Heart left ventricle (tissue), 16 donors: ENCODE measurements around the gene TMEM92. TPM values are rescaled to one million over a fixed set of nuclear protein-coding genes. Genes with fewer than 3 reads are reported as not detected.
A peak's percentile ranks its signal among the peaks of the same experiment; 100 is the strongest.

Experiments used
- ATAC-seq, 4 donors: fragments of 200-7000 bp; cut with Tn5 transposase; one replicate each; pipeline ENCODE4 v1.9.1; 2020 to 2022; ENCODE audit warnings: moderate library complexity in 4 of 4, mild to moderate bottlenecking in 3 of 4, moderate number of reproducible peaks in 1 of 4
- DNase-seq, 5 donors: peaks; one replicate each; pipeline ENCODE4 v3.0.0-alpha.2; 2020
- H3K27ac ChIP-seq, 12 donors: fragments of 200-600 bp; sonication (generic) in 4 of 12; one replicate each; pipeline versions ENCODE4 v1.5.0 to v1.8.0; 2016 to 2022; ENCODE audit warnings: mild to moderate bottlenecking in 2 of 12
- H3K27me3 ChIP-seq, 9 donors: fragments of 200-600 bp; sonication (generic) in 2 of 9; one replicate each; pipeline versions ENCODE4 v1.5.1 to v1.8.0; 2016 to 2022; ENCODE audit warnings: mild to moderate bottlenecking in 3 of 9
- H3K36me3 ChIP-seq, 9 donors: fragments of 200-600 bp; sonication (generic) in 2 of 9; one replicate each; pipeline versions ENCODE4 v1.5.0 to v1.8.0; 2018 to 2022; ENCODE audit warnings: mild to moderate bottlenecking in 2 of 9
- H3K4me1 ChIP-seq, 12 donors: fragments of 200-600 bp; sonication (generic) in 4 of 12; one replicate each; pipeline versions ENCODE4 v1.5.0 to v1.8.0; 2016 to 2022; ENCODE audit warnings: mild to moderate bottlenecking in 3 of 12
- H3K4me3 ChIP-seq, 12 donors: fragments of 200-600 bp; sonication (generic) in 4 of 12; one replicate each; pipeline versions ENCODE4 v1.5.0 to v1.8.0; 2017 to 2022; ENCODE audit warnings: mild to moderate bottlenecking in 9 of 12, moderate library complexity in 4 of 12
- H3K9me3 ChIP-seq, 12 donors: fragments of 200-600 bp; sonication (generic) in 4 of 12; one replicate each; pipeline versions ENCODE4 v1.5.0 to v1.8.0; 2016 to 2022; ENCODE audit warnings: mild to moderate bottlenecking in 1 of 12
- CTCF ChIP-seq, 12 donors: fragments of 200-600 bp; sonication (generic) in 4 of 12; IDR thresholded peaks; one replicate each; pipeline versions ENCODE4 v1.5.0 to v1.8.0; 2018 to 2022; ENCODE audit warnings: antibody characterized with exemption in 12 of 12, mild to moderate bottlenecking in 5 of 12
- POLR2A ChIP-seq, 2 donors: fragments of 450-650 bp; IDR thresholded peaks; one replicate each; pipeline ENCODE4 v1.6.1; 2017; ENCODE audit warnings: antibody characterized with exemption in 2 of 2, mild to moderate bottlenecking in 2 of 2, moderate library complexity in 2 of 2
- WGBS, 4 donors: extraction: QIAGEN DNeasy Blood & Tissue Kit in 2 of 4; methylation state at CpG; one replicate each; pipeline versions ENCODE4 v1.1.5 to v1.1.7; 2013 to 2018; 5-methylcytosine and 5-hydroxymethylcytosine counted together
- intact Hi-C, 10 donors: fragments of 100-400 bp; cut with DNase I; formaldehyde crosslinking; loops; one replicate each; pipeline versions ENCODE4 v1.11.1 to v1.14.2; 2022
- polyA plus RNA-seq, 2 donors: library from polyadenylated mRNA; stranded (reverse); fragments of 200-250 nt; gene quantifications; one replicate each; pipeline ENCODE4 v1.2.3, GENCODE V29; 2013
- total RNA-seq, 9 donors: library from RNA; depleted of rRNA in 2 of 9; stranded (reverse); fragments of >200 nt in 2 of 9; fragmentation: NEBNext Ultra II Directional in 3 of 9; extraction: Animal tissue kit (Norgen Biotek cat#: 25700) in 3 of 9; gene quantifications; one replicate each; pipeline versions ENCODE4 v1.1.0 to v1.2.4, GENCODE V29; 2016 to 2023
- donor health status: ischemic (EF 13 %, LVEDD 7.1; RV severe dilation, severe dysfunction).
- donor health status: healthy with polysubstance abuse.
- donor health status: DM: no; HTN: yes; CAD: no.
- donor health status: DM: no; HTN: no; CAD: no.
- donor health status: ischemic (EF 25% LVEDD 6.9; RV normal size, moderate dysfunction).
- donor health status: ischemic (EF 25% LVEDD 5.7; RV mildly dilated, moderate dysfunction).
- donor health status: healthy.
- donor health status: DM: yes; HTN: yes; CAD: no.
- donor health status: ischemic (EF 35%, LVEDD 5.7; RV mildly dilated, moderate dysfunction).
- donor health status: nonischemic (EF 11% LVEDD 7.7; RV severe dilation, severe dysfunction).
- donor health status: DM: yes; HTN: yes; CAD: no.
- donor health status: PGD.
- donor health status: ischemic (EF 29% LVEDD 5.4; RV normal size, mild dysfunction).
- donor health status: nonischemic (EF 23%, LVEDD 6.1; RV moderate dilation, normal function).

TMEM92 gene
- total and polyA plus RNA-seq, 11 donors = 0.11 TPM; not detected in 10

- peak overlapping the region in 2 of 12 donors; percentile 68 to 84 for H3K27ac ChIP-seq
- ATAC-seq (no peak), DNase-seq (no peak)
- no peaks in the 10 kb centered on the region for H3K9me3 ChIP-seq
- WGBS, 4 donors = 72 to 77% (median 74%) methylated on average over 8 of the region's 8 CpGs
- H3K4me1 ChIP-seq = peaks cover 0 to 25% (median 6%) of the 10 kb centered on the region in 12 donors
- peak overlapping the region in 2 of 12 donors; percentile 36 to 67 for H3K4me3 ChIP-seq
- TF ChIP-seq CTCF (IDR thresholded peaks at IDR 0.05) (no peak), POLR2A (IDR thresholded peaks at IDR 0.05) (no peak)
- H3K27me3 ChIP-seq = peaks cover 5 to 30% (median 13%) of the 10 kb centered on the region in 9 donors
- no peaks in the 10 kb centered on the region for H3K36me3 ChIP-seq
- intact Hi-C loops = loop anchor here in 9 of 10 donors (1.0 to 2.0 kb wide), 3 partner anchors 71 to 73 kb away; partner anchors contain the start of gene COL1A1 (in 1 of the 9)
These were observed 619 bp upstream of the TMEM92 start for GRCh38 chr17:50273654-50274040.

- intact Hi-C loops = no loop called here
These were observed 593 bp downstream of the TMEM92 start for GRCh38 chr17:50274897-50275221.

GRCh38 chr17:50275279-50275678 lies 1.0 kb downstream of the TMEM92 start:
- DNase-seq (no peak), ATAC-seq (no peak)
- Histone ChIP-seq H3K27me3 (peaks cover 5 to 30% (median 13%) of the 10 kb centered on the region in 9 donors), H3K9me3 (no peaks in the 10 kb centered on the region), H3K4me1 (peaks cover 0 to 16% (median 4%) of the 10 kb centered on the region in 12 donors), H3K36me3 (no peaks in the 10 kb centered on the region), H3K4me3 (no peak overlapping the region), H3K27ac (no peak overlapping the region)
- intact Hi-C loops = no loop called here
- TF ChIP-seq POLR2A (IDR thresholded peaks at IDR 0.05) (no peak), CTCF (IDR thresholded peaks at IDR 0.05) (no peak)
- 70 to 79% (median 72%) methylated on average over 7 of the region's 7 CpGs for WGBS, 4 donors

More at GRCh38 chr17:50274897-50275221, 593 bp downstream of the TMEM92 start:
- Histone ChIP-seq H3K4me1 (peaks cover 0 to 19% (median 4%) of the 10 kb centered on the region in 12 donors), H3K4me3 (no peak overlapping the region), H3K36me3 (no peaks in the 10 kb centered on the region), H3K27ac (no peak overlapping the region), H3K9me3 (no peaks in the 10 kb centered on the region), H3K27me3 (peaks cover 5 to 30% (median 13%) of the 10 kb centered on the region in 9 donors)
- TF ChIP-seq CTCF (IDR thresholded peaks at IDR 0.05) (no peak), POLR2A (IDR thresholded peaks at IDR 0.05) (no peak)
- no peak for ATAC-seq
- no peak for DNase-seq
- 75 to 83% (median 76%) methylated on average over 4 of the region's 4 CpGs for WGBS, 4 donors

- peak in 1 of 5 donors; percentile 4 for DNase-seq
- WGBS, 4 donors = 41 to 53% (median 45%) methylated on average over 8 of the region's 8 CpGs
- Histone ChIP-seq H3K4me1 (peaks cover 0 to 12% (median 0%) of the 10 kb centered on the region in 12 donors), H3K36me3 (no peaks in the 10 kb centered on the region), H3K4me3 (no peak overlapping the region), H3K9me3 (no peaks in the 10 kb centered on the region), H3K27ac (no peak overlapping the region), H3K27me3 (peaks cover 5 to 30% (median 13%) of the 10 kb centered on the region in 9 donors)
- no peak for ATAC-seq
- intact Hi-C loops = no loop called here
- TF ChIP-seq POLR2A (IDR thresholded peaks at IDR 0.05) = no peak
- TF ChIP-seq CTCF (IDR thresholded peaks at IDR 0.05) = no peak
These were observed 2.5 kb downstream of the TMEM92 start for GRCh38 chr17:50276588-50277356.
